Fibroblast of lung (primary cell): ENCODE results near the gene MYO18A. TPM values are rescaled to one million over a fixed set of nuclear protein-coding genes. Genes with fewer than 3 reads are reported as not detected.

Source experiments
- DNase-seq, 2 donors: peaks; one replicate each; pipeline versions ENCODE4 v3.0.0 to v3.0.0-alpha.2; 2010; ENCODE audit warnings: low read depth in 2 of 2
- H2AFZ ChIP-seq: 2 replicates; pipeline ENCODE4 v1.5.1; 2012; ENCODE audit warnings: low read length, control low read depth, inconsistent platforms
- H3K27ac ChIP-seq: 2 replicates; pipeline ENCODE4 v1.5.1; 2011; ENCODE audit warnings: low read length, control low read depth; ENCODE audit not compliant: insufficient read depth
- H3K27me3 ChIP-seq: 2 replicates; pipeline ENCODE4 v1.5.1; 2011; ENCODE audit warnings: mild to moderate bottlenecking, low read length; ENCODE audit not compliant: control insufficient read depth, insufficient read depth
- H3K36me3 ChIP-seq: 2 replicates; pipeline ENCODE4 v1.5.1; 2011; ENCODE audit warnings: low read length; ENCODE audit not compliant: control insufficient read depth, insufficient read depth
- H3K4me1 ChIP-seq: 2 replicates; pipeline ENCODE4 v1.5.1; 2011; ENCODE audit warnings: low read length; ENCODE audit not compliant: control insufficient read depth, insufficient read depth; ENCODE audit errors: extremely low read depth
- H3K4me2 ChIP-seq: 2 replicates; pipeline ENCODE4 v1.5.1; 2011; ENCODE audit warnings: low read length, control low read depth; ENCODE audit not compliant: insufficient read depth; ENCODE audit errors: extremely low read depth
- H3K4me3 ChIP-seq, 4 experiments: fragments of 200-600 bp in 1 of 4; sonication (generic) in 1 of 4; replicated peaks in 1 of 4; 2 replicates each; pipeline ENCODE4 v1.5.1; 2011 to 2016; ENCODE audit warnings: low read length in 4 of 4, low read depth in 3 of 4, mild to moderate bottlenecking in 3 of 4, control low read depth in 2 of 4, inconsistent platforms in 1 of 4, mixed read lengths in 1 of 4; ENCODE audit not compliant: insufficient read depth in 1 of 4; ENCODE audit errors: control extremely low read depth in 1 of 4
- H3K79me2 ChIP-seq: 2 replicates; pipeline ENCODE4 v1.5.1; 2012; ENCODE audit warnings: mild to moderate bottlenecking, low read length, inconsistent platforms; ENCODE audit not compliant: control insufficient read depth, insufficient read depth
- H3K9ac ChIP-seq: 2 replicates; pipeline ENCODE4 v1.5.1; 2011; ENCODE audit warnings: mild to moderate bottlenecking, low read length, control low read depth; ENCODE audit not compliant: insufficient read depth
- H3K9me3 ChIP-seq: 2 replicates; pipeline ENCODE4 v1.5.1; 2012; ENCODE audit warnings: low read depth, low read length; ENCODE audit not compliant: control insufficient read depth, insufficient read depth
- H4K20me1 ChIP-seq: 2 replicates; pipeline ENCODE4 v1.5.1; 2011; ENCODE audit warnings: low read length; ENCODE audit not compliant: control insufficient read depth, insufficient read depth; ENCODE audit errors: extremely low read depth
- CTCF ChIP-seq, 2 donors: IDR thresholded peaks in 1 of 2; conservative IDR thresholded peaks in 1 of 2; 1 replicate in 1 of 2; 2 replicates in 1 of 2; pipeline ENCODE4 v1.5.1; 2011 to 2012; ENCODE audit warnings: low read length in 2 of 2, control low read depth in 1 of 2, inconsistent platforms in 1 of 2, low read depth in 1 of 2, mild to moderate bottlenecking in 1 of 2
- EZH2 ChIP-seq: IDR thresholded peaks from 2 replicates; pipeline ENCODE4 v1.5.1; 2012; ENCODE audit warnings: low read length, control low read depth, mild to moderate bottlenecking; ENCODE audit errors: missing control alignments
- polyA plus RNA-seq, 2 donors: library from polyadenylated mRNA; depleted of rRNA in 1 of 2; stranded (reverse) in 1 of 2; unstranded in 1 of 2; fragments of >200 nt; gene quantifications; 2 replicates each; pipeline ENCODE4 v1.2.1, GENCODE V29; 2011 to 2012; ENCODE audit warnings: missing spikeins in 1 of 2
- total RNA-seq: library from RNA; depleted of rRNA; stranded (reverse); fragments of >200 nt; gene quantifications from 2 replicates; pipeline ENCODE4 v1.2.1, GENCODE V29; 2014

The MYO18A gene
- total and polyA plus RNA-seq, 2 donors (not counting 1 experiment from before 2014, with no cell fraction given): 11.7 to 133 TPM

DNA sequence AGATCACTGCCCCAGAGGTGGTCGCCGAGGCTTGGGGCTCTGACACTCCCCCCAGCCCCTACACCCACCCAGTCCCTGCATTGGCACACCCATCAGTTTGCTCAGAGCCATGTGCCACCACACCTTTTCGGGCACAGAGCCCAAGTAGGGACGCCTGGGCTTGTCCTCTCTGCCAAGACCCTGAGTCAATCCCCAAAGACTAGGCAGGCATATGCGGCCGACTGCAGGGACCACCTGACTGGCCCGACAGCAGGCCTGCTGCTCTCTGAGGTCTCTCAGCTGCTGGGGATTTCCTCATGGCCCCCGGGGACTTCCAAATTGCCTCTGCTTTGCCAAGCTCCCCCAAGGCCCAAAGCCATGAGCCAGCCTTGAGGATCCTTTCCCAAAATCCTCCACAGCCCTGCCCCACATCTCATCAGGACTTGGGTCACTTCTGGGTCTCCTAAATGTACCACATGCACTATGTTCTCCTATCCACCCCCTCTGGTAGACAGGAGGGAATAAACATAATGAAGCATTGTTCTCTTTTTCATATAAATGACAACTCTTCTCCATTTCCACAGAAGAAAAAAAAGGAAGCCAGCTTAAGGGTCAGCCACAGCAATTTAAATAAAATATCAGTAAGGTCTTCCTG is 30.6 kb downstream of the MYO18A start:
- Histone ChIP-seq H2AFZ (peak overlapping the region; percentile 83), H3K79me2 (no peaks in the 10 kb centered on the region), H3K4me2 (peak overlapping the region; percentile 91), H3K4me3 (peak overlapping the region; percentile 45 to 59 (median 48)), H3K27ac (peak overlapping the region; percentile 42), H3K4me1 (peaks cover 14% of the 10 kb centered on the region), H4K20me1 (no peaks in the 10 kb centered on the region), H3K9ac (peak overlapping the region; percentile 35), H3K36me3 (no peaks in the 10 kb centered on the region), H3K27me3 (no peaks in the 10 kb centered on the region), H3K9me3 (no peaks in the 10 kb centered on the region)
- DNase-seq: no peak
- TF ChIP-seq CTCF (conservative IDR thresholded peaks at IDR 0.05 in 1 of 2, IDR thresholded peaks at IDR 0.05 in 1 of 2; ENCODE audit: low read depth in 1 of 2, low read length in 2 of 2) (no peak), EZH2 (no peak)

DNA sequence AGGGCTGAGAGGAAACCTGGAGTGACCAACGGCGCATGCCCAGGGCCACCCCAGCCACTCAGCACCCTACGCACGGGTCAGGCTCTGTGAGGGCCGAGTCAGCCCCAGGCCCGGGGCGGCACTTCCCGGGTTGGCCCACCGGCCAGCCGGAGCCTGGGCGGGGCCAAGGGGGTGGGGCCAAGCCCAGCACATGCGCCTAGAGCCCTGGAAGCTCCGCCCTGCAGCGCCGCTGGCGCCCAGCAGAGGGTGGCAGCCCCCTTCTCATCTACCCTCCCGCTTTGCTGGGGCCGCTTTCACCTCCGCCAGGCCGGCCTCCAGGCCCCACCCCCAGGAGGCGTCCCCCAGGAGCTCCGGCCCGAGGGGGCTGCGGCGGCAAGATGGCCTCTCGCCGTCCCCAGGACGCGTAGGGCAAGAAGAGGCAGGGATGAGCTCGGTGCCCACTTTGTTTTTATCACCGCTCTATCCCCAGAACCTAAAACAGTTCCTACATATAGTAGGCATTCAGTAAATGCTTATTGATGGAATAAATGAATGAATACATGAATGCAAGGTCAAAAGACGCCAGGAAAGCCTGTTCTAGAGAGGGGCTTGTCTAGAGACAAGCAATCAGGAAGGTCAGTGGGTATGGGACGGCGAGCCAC is 31.3 kb downstream of the MYO18A start:
- no peaks in the 10 kb centered on the region for H3K79me2 ChIP-seq
- TF ChIP-seq CTCF (conservative IDR thresholded peaks at IDR 0.05 in 1 of 2, IDR thresholded peaks at IDR 0.05 in 1 of 2; ENCODE audit: low read depth in 1 of 2, low read length in 2 of 2) (peak; percentile 81 to 84), EZH2 (no peak)
- H2AFZ ChIP-seq: peak overlapping the region; percentile 83
- peak overlapping the region; percentile 45 to 59 (median 48) for H3K4me3 ChIP-seq
- H3K4me2 ChIP-seq: peak overlapping the region; percentile 91
- H3K9me3 ChIP-seq: no peaks in the 10 kb centered on the region
- H3K27me3 ChIP-seq: no peaks in the 10 kb centered on the region
- peaks cover 14% of the 10 kb centered on the region for H3K4me1 ChIP-seq
- H3K36me3 ChIP-seq: no peaks in the 10 kb centered on the region
- H3K27ac ChIP-seq: peak overlapping the region; percentile 65
- peak overlapping the region; percentile 35 for H3K9ac ChIP-seq
- H4K20me1 ChIP-seq: no peaks in the 10 kb centered on the region
- DNase-seq: peak; percentile 87 to 91

GRCh38 chr17:29148257-29148789 is 31.9 kb downstream of the MYO18A start:
- no peaks in the 10 kb centered on the region for H3K9me3 ChIP-seq
- no peaks in the 10 kb centered on the region for H3K36me3 ChIP-seq
- peaks cover 16% of the 10 kb centered on the region for H3K4me1 ChIP-seq
- peak overlapping the region; percentile 78 for H2AFZ ChIP-seq
- H3K79me2 ChIP-seq: no peaks in the 10 kb centered on the region
- DNase-seq: no peak
- no peak overlapping the region for H3K9ac ChIP-seq
- H4K20me1 ChIP-seq: no peaks in the 10 kb centered on the region
- TF ChIP-seq EZH2 (no peak), CTCF (conservative IDR thresholded peaks at IDR 0.05 in 1 of 2, IDR thresholded peaks at IDR 0.05 in 1 of 2; ENCODE audit: low read depth in 1 of 2, low read length in 2 of 2) (no peak)
- H3K27me3 ChIP-seq: no peaks in the 10 kb centered on the region
- H3K4me2 ChIP-seq: peak overlapping the region; percentile 65
- H3K27ac ChIP-seq: peak overlapping the region; percentile 65
- peak overlapping the region in 3 of 4 experiments; percentile 21 to 59 (median 49) for H3K4me3 ChIP-seq
